ENCODE data around the gene RAI2.
"Not testable (repeated sequence)": the region's sequence is repeated elsewhere in the genome, so short reads cannot be mapped to it uniquely, and the experiment has no call there.

Gene RAI2

DNA sequence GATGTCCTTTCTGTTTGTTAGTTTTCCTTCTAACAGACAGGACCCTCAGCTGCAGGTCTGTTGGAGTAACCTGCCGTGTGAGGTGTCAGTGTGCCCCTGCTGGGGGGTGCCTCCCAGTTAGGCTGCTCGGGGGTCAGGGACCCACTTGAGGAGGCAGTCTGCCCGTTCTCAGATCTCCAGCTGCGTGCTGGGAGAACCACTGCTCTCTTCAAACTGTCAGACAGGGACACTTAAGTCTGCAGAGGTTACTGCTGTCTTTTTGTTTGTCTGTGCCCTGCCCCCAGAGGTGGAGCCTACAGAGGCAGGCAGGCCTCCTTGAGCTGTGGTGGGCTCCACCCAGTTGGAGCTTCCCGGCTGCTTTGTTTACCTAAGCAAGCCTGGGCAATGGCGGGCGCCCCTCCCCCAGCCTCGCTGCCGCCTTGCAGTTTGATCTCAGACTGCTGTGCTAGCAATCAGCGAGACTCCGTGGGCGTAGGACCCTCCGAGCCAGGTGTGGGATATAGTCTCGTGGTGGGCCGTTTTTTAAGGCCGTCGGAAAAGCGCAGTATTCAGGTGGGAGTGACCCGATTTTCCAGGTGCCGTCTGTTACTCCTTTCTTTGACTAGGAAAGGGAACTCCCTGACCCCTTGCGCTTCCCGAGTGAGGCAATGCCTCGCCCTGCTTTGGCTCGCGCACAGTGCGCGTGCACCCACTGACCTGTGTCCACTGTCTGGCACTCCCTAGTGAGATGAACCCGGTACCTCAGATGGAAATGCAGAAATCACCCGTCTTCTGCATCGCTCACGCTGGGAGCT lies 74.3 kb downstream of the RAI2 start:
- DNase-seq (ENCODE audit: low read depth in 3 of 3, low spot score in 1 of 3): not testable (repeated sequence)

DNA sequence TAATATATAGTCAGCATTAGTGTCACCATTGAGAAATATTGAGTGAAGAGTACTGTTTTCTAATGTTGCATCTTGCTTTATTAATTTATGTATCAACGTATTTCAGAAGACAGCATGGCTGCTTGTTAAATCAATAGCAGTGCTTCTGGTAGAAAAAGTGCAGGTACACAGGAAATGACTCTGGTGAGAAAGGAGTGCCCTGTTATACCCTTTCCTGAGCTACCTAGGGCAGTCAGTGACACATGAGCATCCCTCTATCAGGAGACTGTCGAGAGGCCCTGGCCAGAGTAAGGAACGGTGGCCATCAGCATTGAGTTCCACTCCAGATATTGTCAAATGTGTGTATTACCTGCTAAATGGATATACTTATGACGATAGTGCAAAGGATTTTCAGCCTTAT lies 81.7 kb downstream of the RAI2 start:
- DNase-seq (ENCODE audit: low read depth in 3 of 3, low spot score in 1 of 3): no peak

DNA sequence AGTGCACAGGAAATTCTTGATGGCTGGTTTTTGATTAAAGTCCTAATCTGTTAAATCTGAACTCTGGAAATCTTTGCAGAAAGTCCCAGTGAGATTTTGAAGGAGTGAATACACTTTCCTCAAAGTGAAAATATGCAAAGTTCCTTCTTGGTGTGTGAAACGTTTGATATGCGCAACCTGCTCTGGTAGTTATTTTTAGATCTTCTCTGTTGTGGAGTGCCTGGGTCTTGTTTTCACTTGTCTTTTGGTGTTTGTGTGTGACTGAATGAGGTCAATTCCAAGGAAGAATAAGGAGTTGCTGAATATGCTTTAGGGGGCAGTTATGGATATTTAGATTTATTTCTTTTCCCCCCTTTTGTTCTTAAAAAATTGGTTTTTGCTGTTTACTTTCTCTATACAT lies 82.1 kb downstream of the RAI2 start:
- DNase-seq (ENCODE audit: low read depth in 3 of 3, low spot score in 1 of 3): no peak

DNA sequence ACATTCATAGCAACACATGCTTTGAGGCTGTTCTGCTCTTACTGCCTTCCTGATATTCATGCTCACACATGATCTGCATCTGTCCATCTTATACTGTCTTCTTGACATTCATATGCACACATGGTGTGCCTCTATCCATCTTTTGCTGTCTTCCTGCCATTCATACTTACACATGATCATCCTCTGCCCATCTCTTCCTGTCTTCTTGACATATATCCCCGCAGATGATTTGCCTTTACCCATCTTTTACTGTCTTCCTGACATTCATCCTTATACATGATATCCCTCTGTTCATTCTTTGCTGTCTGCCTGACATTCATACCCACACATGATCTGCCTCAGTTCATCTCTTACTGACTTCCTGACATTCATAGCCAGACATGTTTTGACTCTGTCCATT lies 87.0 kb downstream of the RAI2 start:
- no peak for DNase-seq (ENCODE audit: low read depth in 3 of 3, low spot score in 1 of 3)

DNA sequence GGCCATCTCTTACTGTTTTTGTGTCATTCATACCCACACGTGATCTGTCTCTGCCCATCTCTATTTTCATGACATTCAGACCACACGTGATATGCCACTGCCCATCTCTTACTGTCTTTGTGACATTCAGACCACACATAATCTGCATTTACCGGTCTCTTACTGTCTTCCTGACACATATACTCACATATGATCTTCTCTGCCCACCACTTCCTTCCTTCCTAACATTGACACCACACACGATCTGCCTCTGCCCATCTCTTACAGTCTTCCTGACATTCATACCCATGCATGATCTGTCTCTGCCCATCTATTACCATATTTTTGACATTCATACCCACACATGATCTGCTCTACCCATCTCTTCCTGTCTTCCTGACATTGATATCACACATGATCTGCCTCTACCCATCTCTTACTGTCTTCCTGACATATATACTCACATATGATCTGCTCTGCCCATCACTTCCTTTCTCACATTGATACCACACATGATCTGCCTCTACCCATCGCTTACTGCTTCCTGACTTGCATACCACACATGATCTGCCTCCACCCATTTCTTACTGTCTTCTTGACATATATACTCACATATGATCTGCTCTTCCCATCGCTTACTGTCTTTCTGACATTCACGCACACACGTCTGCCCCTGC lies 87.7 kb downstream of the RAI2 start:
- no peak for DNase-seq (ENCODE audit: low read depth in 3 of 3, low spot score in 1 of 3)

DNA sequence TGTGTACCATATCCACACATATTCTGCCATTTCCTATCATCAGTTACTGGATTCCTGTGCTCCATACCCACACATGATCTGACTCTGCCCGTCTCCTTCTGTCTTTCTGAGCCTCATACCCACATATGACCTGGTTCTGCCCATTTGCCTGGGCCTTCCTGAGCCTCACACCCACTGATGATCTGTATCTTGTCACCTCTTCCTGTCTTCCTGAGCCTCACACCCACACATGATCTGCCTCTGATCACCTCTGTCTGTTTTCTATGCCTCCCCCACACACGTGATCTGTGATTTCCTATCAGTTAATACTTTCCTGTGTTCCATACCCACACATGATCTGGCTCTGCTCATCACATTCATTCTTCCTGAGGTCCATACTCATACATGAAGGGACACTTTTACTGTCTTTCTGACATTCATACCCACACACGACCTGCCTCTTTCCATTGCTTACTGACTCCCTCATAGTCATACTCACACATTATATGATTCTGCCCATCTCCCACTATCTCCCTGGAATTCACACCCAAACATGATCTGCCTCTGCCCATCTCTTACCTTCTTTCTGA lies 91.3 kb downstream of the RAI2 start:
- no peak for DNase-seq (ENCODE audit: low read depth in 3 of 3, low spot score in 1 of 3)

DNA sequence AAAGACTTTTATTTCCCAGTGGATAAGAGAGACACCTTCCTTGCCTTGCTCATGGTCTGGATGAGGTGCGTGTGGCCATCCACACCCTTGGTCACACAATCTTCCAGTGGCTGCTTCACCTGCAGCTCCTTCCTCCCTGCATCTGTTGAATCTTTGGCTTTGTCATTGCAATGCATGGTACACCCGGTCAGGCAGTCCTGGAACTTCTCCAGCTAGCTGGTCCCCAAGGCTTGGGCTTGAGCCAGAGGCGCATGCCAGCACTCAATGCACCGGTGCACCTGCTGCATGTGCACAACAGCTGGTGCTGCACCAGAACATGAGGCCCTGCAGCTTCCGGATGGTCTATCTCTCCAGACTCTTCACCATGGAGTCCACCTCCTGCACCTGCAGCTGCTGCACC lies 92.1 kb downstream of the RAI2 start:
- DNase-seq (ENCODE audit: low read depth in 3 of 3, low spot score in 1 of 3): no peak

DNA sequence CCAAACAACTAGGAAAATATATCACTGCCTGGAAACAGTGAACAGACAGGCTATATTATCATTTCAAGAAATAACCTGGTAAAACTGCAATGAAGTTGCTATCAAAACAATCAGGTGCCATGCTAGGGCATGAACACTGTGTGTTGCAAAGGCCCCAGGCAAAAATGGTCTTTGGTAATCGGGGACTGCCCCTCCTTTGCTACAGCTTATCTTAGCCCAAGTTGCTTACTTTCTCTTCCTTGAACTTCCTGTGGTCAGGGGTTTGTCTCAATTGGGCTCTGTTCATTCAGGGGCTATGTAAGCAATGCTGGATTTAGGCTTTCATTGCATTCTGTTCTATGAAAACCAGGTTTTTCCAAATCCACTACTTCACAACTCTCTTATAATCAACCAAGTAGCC lies 93.4 kb downstream of the RAI2 start:
- no peak for DNase-seq (ENCODE audit: low read depth in 3 of 3, low spot score in 1 of 3)

DNA sequence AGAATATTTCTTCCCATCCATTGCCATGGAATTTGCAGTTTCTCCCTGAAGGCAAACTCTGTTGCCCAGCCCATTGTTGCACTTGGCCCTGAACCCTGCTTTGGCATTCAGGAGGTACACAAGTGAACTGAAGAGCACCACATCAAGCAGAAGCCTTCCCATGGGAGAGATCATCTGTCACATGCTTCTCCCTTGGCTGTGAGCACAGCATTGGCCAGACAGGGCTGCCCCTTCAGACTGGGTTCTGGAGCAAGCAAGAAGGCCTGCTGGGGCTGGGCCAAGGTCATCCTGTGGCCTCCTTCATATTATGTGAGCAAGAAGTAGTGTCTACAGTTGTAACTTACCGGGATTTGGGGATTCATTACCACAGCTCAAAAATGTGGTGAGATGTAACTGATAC lies 101.1 kb downstream of the RAI2 start:
- no peak for DNase-seq (ENCODE audit: low read depth in 3 of 3, low spot score in 1 of 3)

DNA sequence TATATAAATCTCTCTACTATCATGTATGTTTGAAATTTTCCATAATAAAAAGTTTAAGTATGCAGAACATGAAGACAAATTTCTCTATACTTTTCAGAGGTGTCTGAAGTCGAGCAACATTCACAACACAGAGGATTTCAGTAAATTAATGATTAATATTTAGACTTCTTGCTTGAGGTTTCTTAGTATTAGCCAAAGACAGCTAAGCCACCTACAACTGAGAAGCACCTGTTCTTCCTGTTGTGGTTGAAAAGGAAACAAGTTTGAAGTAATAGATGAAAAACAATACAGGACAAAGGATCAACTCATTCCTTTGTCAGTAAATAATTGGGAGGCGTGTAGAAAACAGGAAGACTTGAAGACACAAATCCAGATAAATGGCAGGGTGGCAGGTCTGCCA lies 102.7 kb downstream of the RAI2 start:
- no peak for DNase-seq (ENCODE audit: low read depth in 3 of 3, low spot score in 1 of 3)

DNA sequence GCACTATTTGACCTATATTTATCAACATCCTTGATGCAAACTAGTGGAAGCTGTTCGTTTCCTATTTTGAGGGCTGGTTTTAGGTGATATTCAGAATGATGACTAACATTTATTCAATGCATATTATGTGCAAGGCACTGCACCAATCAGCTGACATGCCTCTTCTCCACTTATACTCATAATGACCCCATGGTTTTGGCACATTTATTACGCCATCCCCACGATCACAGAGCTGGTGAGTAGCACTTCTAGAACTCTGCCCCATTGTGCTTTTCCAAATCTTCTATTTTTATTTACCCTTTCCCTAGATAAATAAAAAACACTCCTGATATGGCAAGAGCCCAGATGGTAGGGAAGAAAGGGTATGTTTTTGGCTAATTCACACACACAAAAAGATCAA lies 110.7 kb downstream of the RAI2 start:
- no peak for DNase-seq (ENCODE audit: low read depth in 3 of 3, low spot score in 1 of 3)
